GM21786 (cell line): ENCODE results near the gene P2RY4.
A peak's percentile ranks its signal among the peaks of the same experiment; 100 is the strongest.
"Not testable (repeated sequence)": the region's sequence is repeated elsewhere in the genome, so short reads cannot be mapped to it uniquely, and the experiment has no call there.

Source experiments
- ATAC-seq: cut with Tn5 transposase; IDR thresholded peaks from one replicate; pipeline ENCODE4 v1.9.1; 2021; ENCODE audit not compliant: unreplicated experiment

Gene P2RY4

DNA sequence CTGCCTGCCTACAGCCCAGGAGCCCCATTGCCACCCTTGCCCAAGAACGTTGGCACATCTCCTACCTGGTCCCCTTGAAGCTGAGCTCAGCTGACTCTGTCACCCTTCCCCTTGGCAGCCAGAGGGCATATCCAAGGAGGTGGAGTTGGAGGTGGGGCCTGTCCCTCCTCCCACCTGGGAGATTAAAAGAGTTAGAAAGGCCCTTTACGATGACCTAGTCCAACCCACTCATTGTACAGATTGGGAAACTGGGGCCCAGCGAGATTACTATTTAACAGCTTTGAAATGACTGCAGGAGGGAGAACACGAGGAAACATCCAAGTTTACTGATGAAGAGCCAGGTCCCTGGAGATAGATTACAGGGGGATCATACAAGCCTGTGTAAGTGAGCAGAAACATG is at the start of gene P2RY4:
TSS of gene P2RY4 (minus strand) at position 101 of the 400 bp plus-strand sequence. CDS start 580 bp downstream, outside the sequence.
- no peak for ATAC-seq

DNA sequence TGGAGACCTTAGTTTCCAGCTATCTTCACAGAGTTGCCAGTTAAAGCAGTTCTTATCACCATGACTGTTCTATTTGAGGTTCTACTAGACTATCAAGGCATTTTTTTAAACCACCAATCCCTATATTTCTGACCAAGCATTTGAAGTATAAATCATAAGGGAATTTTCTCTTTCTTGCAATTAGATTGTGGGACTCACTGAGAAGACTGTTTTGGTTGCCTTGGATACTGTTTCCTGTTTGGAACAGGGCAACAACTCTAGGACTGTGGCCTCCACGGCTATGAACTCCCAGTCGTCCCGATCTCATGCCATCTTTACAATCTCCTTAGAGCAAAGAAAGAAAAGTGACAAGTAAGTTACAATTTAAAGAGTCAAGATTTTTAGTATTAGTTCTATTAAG is 41.7 kb upstream of the P2RY4 start:
- no peak for ATAC-seq

DNA sequence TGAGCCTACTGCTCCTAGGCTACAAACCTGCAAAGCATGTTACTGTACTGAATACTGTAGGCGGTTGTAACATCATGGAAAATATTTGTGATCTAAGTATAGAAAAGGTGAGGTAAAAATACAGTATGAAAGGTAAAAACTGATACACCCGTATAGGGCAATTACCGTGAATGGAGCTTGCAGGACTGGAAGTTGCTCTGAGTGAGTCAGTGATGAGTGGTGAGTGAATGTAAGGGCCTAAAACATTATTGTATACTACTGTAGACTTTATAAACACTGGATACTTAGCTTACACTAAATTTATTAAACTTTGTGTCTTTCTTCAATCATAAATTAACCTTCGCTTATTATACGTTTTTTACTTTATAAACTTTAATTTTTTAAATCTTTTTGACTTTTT is 33.6 kb upstream of the P2RY4 start:
- no peak for ATAC-seq

DNA sequence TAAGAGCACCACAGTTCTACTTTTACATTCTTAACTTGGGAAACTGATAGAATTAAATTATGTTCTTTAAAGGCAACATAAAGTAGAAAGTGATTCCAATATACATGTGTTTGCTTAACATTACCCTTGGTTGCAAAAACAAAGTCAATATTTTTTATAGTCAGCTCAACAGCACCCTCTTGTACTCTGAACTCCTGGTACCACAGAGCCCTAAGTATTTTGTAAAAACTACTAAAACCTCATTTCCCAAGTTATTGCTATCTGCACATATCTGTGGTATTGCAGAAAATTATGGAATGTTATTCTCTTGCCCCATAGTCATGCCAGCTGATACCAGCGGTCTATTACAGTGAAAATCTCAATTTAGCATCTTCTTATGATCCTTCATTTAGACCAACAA is 32.8 kb upstream of the P2RY4 start:
- no peak for ATAC-seq

DNA sequence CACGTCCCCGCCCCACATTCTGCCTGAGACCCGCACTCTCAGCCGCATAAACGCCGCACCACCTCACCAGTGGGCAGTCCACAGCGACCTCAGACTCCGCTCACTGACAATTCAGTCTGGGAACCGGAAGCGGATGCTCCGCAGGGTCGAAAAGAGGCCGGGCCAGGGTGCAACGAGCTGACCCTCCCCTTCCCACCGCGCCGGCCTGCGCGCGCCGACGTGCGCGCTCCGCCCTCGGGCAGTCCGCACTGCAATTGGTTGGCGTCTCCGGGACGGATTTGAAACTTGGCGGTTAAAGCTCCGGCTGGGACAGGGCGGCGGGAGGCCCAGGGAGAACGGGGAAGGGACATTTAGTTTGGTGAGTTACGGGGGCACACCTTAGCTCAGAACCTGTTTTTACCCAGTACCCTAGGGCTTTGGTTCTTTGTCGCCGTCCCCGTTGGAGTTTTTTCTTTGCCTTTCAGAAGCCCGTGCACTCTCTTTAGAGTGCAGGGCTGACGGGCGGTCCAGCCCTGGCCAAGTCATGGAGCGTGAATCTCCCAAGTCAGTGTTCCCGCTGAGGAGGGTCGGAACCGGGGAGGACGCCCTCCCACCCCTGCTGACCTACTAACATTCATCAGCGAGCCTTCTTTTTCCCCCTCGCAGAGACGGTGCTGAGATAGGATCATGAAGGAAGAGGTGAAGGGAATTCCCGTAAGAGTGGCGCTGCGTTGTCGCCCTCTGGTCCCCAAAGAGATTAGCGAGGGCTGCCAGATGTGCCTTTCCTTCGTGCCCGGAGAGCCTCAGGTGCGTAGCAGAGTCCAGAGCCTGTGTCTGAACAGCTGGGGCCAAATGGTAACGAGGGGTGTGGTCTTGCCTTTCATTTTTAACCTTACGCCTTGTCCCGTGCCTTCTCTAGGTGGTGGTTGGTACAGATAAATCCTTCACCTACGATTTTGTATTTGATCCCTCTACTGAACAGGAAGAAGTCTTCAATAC is 30.1 kb upstream of the P2RY4 start, which contains the start of the genes KIF4A and PDZD11:
TSS of gene KIF4A (plus strand) at position 312 of the 978 bp plus-strand sequence. CDS start at position 667, 355 bp downstream.
TSS of gene PDZD11 (minus strand) at position 135 of the 978 bp plus-strand sequence. CDS start 586 bp downstream, outside the sequence.
- peak; percentile 92 for ATAC-seq

DNA sequence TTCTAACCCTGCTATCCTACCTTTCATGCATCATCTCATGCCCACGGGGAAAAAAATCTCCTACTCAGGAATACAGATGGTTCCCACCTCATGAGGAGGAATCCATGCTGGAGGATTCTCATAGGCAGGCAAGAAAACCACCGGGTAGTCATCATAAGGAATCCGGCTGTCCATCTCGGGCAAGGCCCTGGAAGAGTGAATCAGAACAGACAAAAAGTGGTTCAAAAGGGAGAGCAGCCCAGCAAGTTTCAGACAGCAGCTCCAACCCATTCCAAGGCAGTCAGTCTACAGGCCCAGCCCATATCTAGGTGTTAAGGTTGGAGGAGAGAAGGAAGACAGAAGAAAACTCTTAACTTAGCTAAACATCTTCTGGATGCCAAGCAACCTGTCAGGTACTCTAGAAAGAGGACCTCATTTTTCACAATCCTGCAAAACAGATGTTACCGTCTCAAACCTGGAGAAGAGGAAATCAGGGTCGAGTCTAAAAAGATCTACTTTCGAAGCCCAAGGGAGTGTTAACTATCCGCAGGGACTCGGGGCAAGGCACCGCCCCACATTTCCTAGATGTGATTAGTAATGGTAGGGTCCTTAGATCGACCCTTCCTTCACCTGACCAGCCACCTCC is 29.3 kb upstream of the P2RY4 start:
- ATAC-seq = no peak

DNA sequence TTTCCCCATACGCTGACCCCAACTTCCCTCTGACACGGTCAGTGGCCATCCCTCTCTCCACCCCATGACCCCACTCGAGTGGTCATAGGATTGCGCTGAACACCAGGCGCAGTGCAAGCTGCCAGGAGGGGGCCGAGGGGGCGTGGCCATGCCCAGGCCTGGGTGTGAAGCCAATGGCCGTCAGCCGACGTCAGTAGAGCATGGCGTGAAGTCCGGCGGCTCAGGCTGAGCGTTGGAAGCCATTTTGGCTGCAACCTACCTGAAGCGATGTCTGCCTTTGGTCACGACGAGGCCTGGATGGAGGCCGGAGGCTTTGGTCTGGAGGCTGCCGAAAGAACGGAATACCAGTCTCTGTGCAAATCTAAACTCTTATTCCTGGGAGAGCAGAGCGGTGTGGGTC is 21.9 kb upstream of the P2RY4 start, which contains the start of gene RAB41:
TSS of gene RAB41 (plus strand) at position 222 of the 400 bp plus-strand sequence. CDS start at position 268, 46 bp downstream.
- ATAC-seq = no peak

DNA sequence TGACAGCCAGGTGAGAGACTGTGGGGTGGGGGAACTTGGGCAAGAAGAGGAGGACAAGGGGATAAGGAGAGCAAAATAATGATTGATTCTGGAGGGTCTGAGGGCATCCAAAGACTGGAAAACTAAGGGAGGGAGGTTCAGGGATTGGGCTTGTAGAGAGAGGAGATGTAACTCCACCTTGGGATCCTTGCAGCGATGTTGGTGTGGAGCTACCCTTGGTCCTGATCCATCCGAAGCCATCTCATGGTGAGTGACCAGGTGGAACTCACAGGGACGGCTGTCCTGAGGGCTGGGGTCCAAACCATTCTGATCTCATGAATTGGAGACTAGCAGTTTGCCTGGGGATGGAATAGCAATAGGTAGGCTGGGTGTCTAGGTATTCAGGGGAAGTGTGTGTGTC is 20.6 kb upstream of the P2RY4 start:
- ATAC-seq = no peak

DNA sequence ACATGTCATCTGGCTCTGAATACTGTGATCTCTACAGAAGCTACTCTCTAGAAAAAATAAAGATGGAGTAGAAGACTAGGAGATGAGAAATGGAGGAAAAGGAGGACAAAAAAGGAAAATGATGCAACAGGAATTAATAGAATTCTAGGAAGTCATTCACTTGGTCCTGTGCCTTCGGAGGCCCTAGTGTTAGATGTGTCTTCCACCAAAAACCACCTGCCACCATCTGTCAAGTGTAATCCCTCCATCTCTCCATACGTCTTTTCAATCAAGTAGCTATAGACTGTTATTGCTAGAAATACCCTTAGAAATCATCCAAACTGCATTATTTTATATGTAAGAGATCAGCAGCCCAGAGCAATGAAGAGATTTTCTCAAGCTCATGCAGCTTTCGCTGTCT is 19.1 kb upstream of the P2RY4 start:
- ATAC-seq = no peak

DNA sequence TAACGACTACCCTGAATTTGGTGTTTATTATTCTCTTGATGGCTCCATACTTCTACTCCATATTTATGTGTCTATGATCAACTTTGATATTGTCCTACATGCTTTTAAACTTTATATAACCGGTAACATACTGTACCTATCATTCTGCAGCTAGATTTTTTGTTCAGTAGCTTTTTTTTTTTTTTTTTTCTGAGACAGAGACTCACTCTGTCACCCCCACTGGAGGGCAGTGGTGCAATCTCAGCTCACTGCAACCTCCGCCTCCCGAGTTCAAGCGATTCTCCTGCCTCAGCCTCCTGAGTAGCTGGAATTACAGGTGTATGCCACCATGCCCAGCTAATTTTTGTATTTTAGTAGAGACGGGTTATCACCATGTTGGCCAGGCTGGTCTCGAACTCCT is 14.0 kb upstream of the P2RY4 start:
- ATAC-seq = not testable (repeated sequence)

DNA sequence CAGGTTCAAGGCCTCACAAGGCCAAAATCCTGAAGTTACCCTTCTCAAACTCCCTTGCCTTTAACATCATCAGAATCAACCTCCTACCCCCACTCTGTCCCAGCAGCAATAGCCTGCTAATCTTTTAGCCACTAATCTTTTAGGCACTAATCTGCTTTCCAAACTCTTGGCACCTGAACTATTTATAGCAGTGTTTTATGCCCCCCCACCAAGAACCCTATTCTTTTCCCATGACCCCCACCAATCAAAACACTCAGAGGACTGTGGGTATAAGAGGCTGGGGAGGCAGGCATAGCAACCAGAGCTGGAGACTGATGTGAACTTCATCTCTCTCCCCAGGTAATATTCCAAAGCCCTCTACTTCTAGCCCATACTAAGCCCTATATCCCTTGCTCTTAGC is 8.0 kb upstream of the P2RY4 start, which contains the start of gene ARR3:
TSS of gene ARR3 (plus strand) at position 301 of the 400 bp plus-strand sequence. CDS start 1,052 bp downstream, outside the sequence.
- no peak for ATAC-seq

DNA sequence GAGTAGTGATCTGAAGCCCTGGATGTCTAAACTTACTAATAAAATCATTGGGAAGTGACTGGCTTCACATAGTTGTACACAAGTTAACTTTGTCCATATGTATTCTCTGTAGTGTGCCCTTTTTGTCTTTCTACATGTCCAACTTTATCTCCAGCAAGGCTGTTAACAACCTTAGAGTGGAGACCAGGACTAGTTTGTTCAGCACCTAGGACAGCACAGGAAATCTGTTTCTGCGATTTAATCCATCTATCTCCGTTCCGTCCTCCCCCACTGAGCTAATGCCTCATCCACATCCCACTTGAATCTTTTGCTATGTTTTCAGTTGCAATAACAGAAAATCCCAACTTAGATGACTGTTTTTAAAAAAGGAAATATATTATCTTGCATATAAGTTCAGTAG is 4.8 kb upstream of the P2RY4 start:
- no peak for ATAC-seq

DNA sequence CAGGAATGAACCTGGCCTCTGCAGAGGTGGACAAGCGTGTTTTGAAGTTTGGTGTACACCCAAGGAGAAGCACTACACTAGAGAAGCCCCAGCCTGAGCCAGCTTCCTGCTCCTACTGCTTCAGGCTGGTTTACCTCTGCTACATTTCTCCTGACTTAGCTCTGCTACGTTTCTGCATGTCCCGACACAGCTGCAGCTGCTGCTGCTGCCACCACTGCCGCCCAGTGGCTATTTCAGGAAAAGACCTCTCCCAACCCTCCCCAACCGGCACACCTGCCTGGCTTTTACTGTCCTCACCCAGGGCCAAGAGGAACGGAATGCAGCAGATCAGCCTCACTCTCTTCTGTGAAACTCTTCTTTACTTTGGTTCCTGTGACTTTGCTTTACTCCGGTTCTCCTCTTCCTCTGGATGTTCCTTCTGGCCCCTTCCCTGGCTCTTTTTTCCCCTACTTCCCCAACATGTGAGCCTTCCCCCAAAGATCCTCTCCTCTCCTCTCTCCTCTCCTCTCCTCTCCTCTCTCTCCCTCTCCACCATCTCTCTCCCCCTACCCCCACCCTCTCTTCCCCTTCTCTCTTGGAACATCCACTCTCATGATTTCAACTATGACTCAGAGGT is 3.1 kb upstream of the P2RY4 start:
- peak; percentile 84 for ATAC-seq

DNA sequence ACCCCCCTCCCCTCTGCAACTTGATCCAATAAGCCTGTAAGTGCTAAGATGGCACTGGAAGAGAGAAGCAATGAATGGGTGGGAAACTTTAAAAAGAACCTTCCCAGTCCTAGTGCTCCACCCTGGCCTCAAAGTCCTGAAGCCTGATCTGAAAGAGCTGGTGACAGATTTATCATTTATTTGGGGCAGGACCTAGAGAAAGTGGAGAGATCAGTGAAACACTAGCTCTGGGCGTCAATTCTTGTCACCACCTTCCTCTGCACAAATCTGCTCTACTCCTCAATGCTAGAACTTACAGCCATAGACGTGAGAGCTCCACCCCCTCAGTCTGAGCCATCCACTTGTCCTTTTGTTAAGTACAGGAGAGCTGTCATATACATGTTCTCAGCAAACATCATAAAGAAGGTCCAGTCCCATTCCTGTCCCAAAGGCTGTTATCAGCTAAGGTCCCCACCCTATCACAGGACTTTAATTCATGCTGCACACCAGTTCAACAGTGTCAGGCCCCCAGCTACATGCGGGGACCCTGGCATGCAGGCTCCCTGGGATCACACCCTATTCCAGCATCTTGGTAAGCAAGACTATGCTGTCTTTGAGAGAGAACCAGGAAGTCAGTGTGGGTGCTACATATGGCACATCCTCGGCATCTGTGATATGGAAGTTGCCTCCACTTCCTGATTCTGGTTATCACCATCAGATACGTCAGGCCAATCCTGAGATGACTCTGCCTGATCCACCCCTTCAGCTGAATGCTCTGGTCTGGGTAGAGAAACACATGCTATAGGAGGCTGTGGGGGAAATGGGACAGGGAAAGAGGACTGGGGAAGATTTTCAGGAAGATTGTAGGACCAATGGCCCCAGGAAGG is 2.3 kb downstream of the P2RY4 start:
- ATAC-seq = no peak

DNA sequence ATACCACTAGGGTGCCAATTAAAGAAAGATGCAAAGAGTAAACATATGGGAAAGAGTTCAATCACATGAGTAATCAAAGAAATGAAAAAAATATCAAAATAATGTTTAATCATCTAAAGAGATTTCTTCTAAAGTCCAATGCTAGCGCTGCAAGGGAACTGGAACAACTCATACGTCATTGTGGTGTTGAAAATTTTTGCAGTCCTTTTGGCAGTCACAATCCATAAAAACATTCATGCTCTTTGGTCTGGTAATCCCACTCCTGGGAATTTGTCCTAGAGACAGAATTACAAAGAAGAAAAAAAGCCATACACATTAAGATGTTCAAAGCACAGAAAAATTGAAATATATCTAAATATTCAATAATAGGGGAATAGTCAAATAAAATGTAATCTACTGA is 4.6 kb downstream of the P2RY4 start:
- no peak for ATAC-seq

DNA sequence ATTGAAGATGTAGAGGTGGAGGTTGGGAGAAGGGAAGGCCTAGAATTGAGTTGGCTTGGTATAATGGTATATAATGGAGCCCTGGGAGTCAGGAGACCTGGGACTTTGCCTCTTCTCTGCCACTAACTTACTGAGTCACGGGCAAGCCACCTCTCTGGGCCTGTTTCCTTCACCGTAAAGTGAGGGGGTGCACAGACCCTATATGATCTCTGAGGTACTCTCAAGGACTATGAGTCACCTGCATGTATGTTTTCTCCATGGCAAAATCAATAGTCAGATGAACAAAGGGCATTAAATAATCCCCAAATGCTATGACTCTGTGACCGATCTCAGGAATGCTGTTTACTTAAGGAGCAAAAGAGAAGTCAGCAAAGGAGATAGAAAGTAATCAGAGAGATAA is 5.1 kb downstream of the P2RY4 start:
- ATAC-seq = no peak

DNA sequence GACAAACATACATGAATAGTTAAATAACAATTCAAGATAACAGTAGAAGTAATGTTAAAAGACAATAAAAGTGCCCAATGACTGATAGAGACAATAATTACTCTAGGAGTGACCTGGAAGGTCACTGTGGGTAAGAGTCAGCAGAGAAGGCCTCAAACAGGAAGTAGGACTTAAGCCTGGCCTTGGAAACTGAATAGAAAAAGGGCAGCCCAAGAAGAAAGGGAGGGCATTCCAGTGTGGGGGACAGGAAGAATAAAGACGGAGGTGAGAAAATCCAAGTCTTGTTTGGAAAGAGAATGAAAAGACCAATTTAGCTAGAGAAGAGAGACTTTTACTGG is 6.0 kb downstream of the P2RY4 start:
- ATAC-seq = no peak

DNA sequence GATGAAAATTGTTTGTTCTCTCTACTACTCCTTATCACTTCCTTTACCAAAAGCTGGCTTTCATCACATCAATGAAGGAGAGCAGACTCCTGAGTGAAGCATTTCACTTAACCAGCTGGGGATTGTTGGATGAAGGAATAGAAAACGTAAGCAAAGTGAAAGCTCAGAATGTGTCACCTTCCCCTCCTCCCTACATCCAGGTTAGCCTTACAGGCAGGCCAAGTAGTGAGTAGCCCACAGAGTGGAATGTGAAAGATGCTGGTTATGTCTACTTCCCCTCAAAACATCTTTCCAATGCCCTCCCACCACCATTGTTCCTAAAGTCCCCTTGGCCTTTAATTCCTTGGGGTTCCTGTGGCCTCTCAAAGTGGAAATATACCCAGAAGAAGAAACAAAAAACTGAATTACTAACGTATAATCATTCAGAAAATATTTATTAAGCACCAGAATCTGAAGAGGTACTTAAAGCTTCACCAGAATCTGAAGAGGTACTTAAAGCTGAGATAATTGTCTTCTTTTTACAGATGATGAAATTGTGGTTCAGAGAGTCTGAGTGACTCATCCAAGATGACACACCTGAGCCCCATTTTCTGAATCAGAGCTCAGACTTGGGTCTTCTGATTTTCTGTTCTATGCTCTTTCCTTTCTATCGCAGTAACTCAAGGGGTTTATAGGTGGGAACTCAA is 6.5 kb downstream of the P2RY4 start:
- no peak for ATAC-seq

DNA sequence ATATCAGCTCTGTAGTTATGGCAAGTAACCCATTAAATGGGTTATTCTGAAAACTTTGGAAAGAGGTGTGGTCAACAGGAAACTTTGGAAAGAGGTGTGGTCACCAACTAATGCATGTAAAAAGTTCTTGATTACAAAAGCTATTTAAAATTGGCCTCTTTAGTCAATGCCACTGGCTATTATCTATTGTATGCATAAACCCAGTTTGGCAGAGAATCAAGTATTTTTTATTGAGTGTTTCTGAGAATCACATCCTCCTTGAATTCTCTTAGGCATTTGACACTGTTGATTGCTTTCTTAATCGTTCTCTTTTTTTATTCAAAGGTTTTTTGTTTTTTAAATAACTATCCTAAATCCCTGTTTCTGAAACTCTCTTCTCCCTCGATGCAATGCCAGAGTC is 7.5 kb downstream of the P2RY4 start:
- no peak for ATAC-seq

DNA sequence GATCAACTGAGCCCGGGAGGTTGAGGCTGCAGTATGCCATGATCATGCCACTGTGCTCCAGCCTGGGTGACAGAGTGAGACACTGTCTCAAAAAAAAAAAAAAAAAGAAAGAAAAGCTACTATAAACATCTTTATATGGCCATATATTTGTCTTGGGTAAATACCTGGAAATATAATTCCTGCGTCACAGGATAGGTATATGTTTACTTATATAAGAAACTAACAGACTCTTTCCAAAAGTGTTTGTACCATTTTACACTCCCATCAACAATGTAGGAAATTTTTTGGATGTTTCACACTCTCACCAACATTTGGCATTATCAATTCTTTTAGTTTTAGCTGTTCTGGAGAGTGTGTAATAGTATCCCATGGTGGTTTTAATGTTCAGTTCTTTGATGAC is 12.8 kb downstream of the P2RY4 start:
- no peak for ATAC-seq
